Neuronal stem cell (in vitro differentiated cells): ENCODE measurements around the gene DUSP1. TPM values are rescaled to one million over a fixed set of nuclear protein-coding genes. Genes with fewer than 3 reads are reported as not detected.

Experiments
- DNase-seq: peaks from one replicate; pipeline ENCODE4 v3.0.0-alpha.2; 2013; ENCODE audit warnings: low spot score
- H2AFZ ChIP-seq: one replicate; pipeline ENCODE4 v1.6.1; 2013; ENCODE audit warnings: mild to moderate bottlenecking, low read length, inconsistent platforms
- H2AK5ac ChIP-seq: 2 replicates; pipeline ENCODE4 v1.6.1; 2013; ENCODE audit warnings: low read depth, mild to moderate bottlenecking, inconsistent platforms, low read length, moderate library complexity, mixed read lengths
- H2BK120ac ChIP-seq: 2 replicates; pipeline ENCODE4 v1.6.1; 2013; ENCODE audit warnings: low read depth, mild to moderate bottlenecking, inconsistent platforms, low read length, moderate library complexity, mixed read lengths
- H2BK12ac ChIP-seq: one replicate; pipeline ENCODE4 v1.6.1; 2013; ENCODE audit warnings: low read length, inconsistent platforms
- H2BK15ac ChIP-seq: 2 replicates; pipeline ENCODE4 v1.6.1; 2013; ENCODE audit warnings: mild to moderate bottlenecking, low read length, inconsistent platforms, mixed read lengths
- H2BK5ac ChIP-seq: one replicate; pipeline ENCODE4 v1.6.1; 2013; ENCODE audit warnings: inconsistent platforms, mild to moderate bottlenecking, low read length, moderate library complexity
- H3K14ac ChIP-seq: one replicate; pipeline ENCODE4 v1.6.1; 2013; ENCODE audit warnings: low read length, inconsistent platforms
- H3K18ac ChIP-seq: 2 replicates; pipeline ENCODE4 v1.6.1; 2013; ENCODE audit warnings: low read length, inconsistent platforms
- H3K23ac ChIP-seq: 2 replicates; pipeline ENCODE4 v1.6.1; 2013; ENCODE audit warnings: low read depth, mild to moderate bottlenecking, mixed read lengths, low read length, inconsistent platforms; ENCODE audit not compliant: poor library complexity
- H3K27ac ChIP-seq: replicated peaks from 3 replicates; pipeline ENCODE4 v1.5.1; 2013; ENCODE audit warnings: low read length, inconsistent platforms
- H3K27me3 ChIP-seq, 3 experiments: 2 replicates each; pipeline ENCODE4 v1.6.1; 2013; ENCODE audit warnings: low read length in 3 of 3, mild to moderate bottlenecking in 2 of 3, inconsistent platforms in 1 of 3, low read depth in 1 of 3, mixed read lengths in 1 of 3, moderate library complexity in 1 of 3; ENCODE audit not compliant: control insufficient read depth in 3 of 3, insufficient read depth in 3 of 3
- H3K36me3 ChIP-seq, 2 donors: replicated peaks in 1 of 2; 2 replicates each; pipeline ENCODE4 v1.6.1; 2013; ENCODE audit warnings: low read length in 2 of 2; ENCODE audit not compliant: control insufficient read depth in 2 of 2, insufficient read depth in 2 of 2
- H3K4ac ChIP-seq: 2 replicates; pipeline ENCODE4 v1.6.1; 2013; ENCODE audit warnings: inconsistent platforms, mild to moderate bottlenecking, low read length, moderate library complexity
- H3K4me1 ChIP-seq, 2 donors: 1 replicate in 1 of 2; 2 replicates in 1 of 2; pipeline ENCODE4 v1.6.1; 2013; ENCODE audit warnings: low read length in 2 of 2, low read depth in 1 of 2; ENCODE audit not compliant: control insufficient read depth in 2 of 2, insufficient read depth in 1 of 2
- H3K4me2 ChIP-seq: one replicate; pipeline ENCODE4 v1.6.1; 2013; ENCODE audit warnings: mild to moderate bottlenecking, low read length, inconsistent platforms; ENCODE audit not compliant: insufficient read depth, poor library complexity, severe bottlenecking
- H3K4me3 ChIP-seq, 2 donors: 2 replicates each; pipeline ENCODE4 v1.5.1; 2013; ENCODE audit warnings: low read length in 2 of 2, mild to moderate bottlenecking in 2 of 2, inconsistent platforms in 1 of 2, moderate library complexity in 1 of 2
- H3K79me1 ChIP-seq: one replicate; pipeline ENCODE4 v1.6.1; 2013; ENCODE audit warnings: low read depth, mild to moderate bottlenecking, inconsistent platforms, low read length, moderate library complexity
- H3K9ac ChIP-seq: one replicate; pipeline ENCODE4 v1.6.1; 2013; ENCODE audit warnings: mild to moderate bottlenecking, low read depth, low read length, inconsistent platforms; ENCODE audit not compliant: poor library complexity
- H3K9me3 ChIP-seq, 2 donors: replicated peaks in 1 of 2; 2 replicates each; pipeline versions ENCODE3 to v1.6.1; 2013; ENCODE audit warnings: low read length in 2 of 2, mild to moderate bottlenecking in 2 of 2, inconsistent platforms in 1 of 2, low read depth in 1 of 2, mixed read lengths in 1 of 2, moderate library complexity in 1 of 2; ENCODE audit not compliant: control insufficient read depth in 2 of 2, insufficient read depth in 1 of 2
- H4K8ac ChIP-seq: one replicate; pipeline ENCODE4 v1.6.1; 2013; ENCODE audit warnings: low read depth, mild to moderate bottlenecking, inconsistent platforms, low read length, moderate library complexity
- H4K91ac ChIP-seq: one replicate; pipeline ENCODE4 v1.6.1; 2013; ENCODE audit warnings: low read length, low read depth, mild to moderate bottlenecking, inconsistent platforms; ENCODE audit not compliant: poor library complexity
- WGBS, 2 donors: extraction: QIAGEN DNeasy Blood & Tissue Kit; methylation state at CpG; one replicate each; pipeline ENCODE4 v1.1.7; 2013; ENCODE audit warnings: missing lambda C conversion rate in 2 of 2, mixed read lengths in 1 of 2; ENCODE audit not compliant: insufficient read length in 2 of 2, insufficient replicate concordance in 1 of 2; ENCODE audit errors: extremely low coverage in 2 of 2; 5-methylcytosine and 5-hydroxymethylcytosine counted together
- small RNA-seq: library from polyadenylated mRNA; stranded (forward); fragments of <200 nt; extraction: miRNeasy Mini kit (QIAGEN cat#:217004); gene quantifications from one replicate; pipeline ENCODE3, GENCODE V24; 2013; ENCODE audit not compliant: insufficient read depth

DUSP1 gene

GRCh38 chr5:172718527-172719114 is 52.4 kb downstream of the DUSP1 start:
- H2BK12ac ChIP-seq: no peak overlapping the region
- H2AFZ ChIP-seq: no peak overlapping the region
- H3K4me3 ChIP-seq: no peak overlapping the region
- peaks cover 2% of the 10 kb centered on the region in 2 donors for H3K4me1 ChIP-seq
- no peak overlapping the region for H2BK5ac ChIP-seq
- no peak overlapping the region for H2BK15ac ChIP-seq
- no peak overlapping the region for H3K4me2 ChIP-seq
- no peak overlapping the region for H3K14ac ChIP-seq
- no peak overlapping the region for H3K4ac ChIP-seq
- no peaks in the 10 kb centered on the region for H3K79me1 ChIP-seq
- 100% methylated on average over 1 to 3 of the region's 3 CpGs for WGBS, 2 donors
- no peak for DNase-seq
- H4K8ac ChIP-seq: peak overlapping the region; percentile 74
- H3K9ac ChIP-seq: peak overlapping the region; percentile 67
- no peaks in the 10 kb centered on the region for H3K36me3 ChIP-seq
- H3K23ac ChIP-seq: peak overlapping the region; percentile 45
- no peak overlapping the region for H2AK5ac ChIP-seq
- peaks cover 0 to 2% of the 10 kb centered on the region in 2 donors for H3K9me3 ChIP-seq
- H2BK120ac ChIP-seq: no peak overlapping the region
- H4K91ac ChIP-seq: peak overlapping the region; percentile 68
- H3K27ac ChIP-seq: no peak overlapping the region
- peaks cover 0 to 17% (median 6%) of the 10 kb centered on the region in 3 experiments for H3K27me3 ChIP-seq
- H3K18ac ChIP-seq: no peak overlapping the region

Small RNA genes within 50 kb of the gene (small RNA-seq; reads per million reads assigned to genes)
- not detected for gene AC022217.4
- gene RF00019: not detected
